Measurements from ENCODE around the gene TSKU.
"Not testable (repeated sequence)": the region's sequence is repeated elsewhere in the genome, so short reads cannot be mapped to it uniquely, and the experiment has no call there.

Gene TSKU

DNA sequence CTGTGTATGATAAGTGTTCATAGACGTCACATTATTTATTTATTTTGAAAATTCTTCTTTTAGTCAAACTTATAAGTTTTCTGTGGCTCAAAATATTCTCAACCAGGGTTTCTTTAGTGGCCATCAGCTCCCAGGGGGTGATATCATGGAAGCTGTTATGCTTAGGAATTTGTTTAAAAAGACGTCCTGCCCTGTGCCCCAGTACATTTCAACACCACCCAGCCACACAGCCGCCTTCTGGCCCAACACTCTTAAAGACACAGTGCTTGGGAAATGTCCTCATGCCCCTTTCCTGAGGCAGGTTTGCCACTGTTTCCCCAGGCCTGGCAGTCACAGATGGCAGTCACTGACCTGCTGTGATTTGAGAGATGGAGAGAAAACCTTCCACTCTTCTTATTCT, 19.9 kb downstream of the TSKU start:
- DNase-seq: no peak

DNA sequence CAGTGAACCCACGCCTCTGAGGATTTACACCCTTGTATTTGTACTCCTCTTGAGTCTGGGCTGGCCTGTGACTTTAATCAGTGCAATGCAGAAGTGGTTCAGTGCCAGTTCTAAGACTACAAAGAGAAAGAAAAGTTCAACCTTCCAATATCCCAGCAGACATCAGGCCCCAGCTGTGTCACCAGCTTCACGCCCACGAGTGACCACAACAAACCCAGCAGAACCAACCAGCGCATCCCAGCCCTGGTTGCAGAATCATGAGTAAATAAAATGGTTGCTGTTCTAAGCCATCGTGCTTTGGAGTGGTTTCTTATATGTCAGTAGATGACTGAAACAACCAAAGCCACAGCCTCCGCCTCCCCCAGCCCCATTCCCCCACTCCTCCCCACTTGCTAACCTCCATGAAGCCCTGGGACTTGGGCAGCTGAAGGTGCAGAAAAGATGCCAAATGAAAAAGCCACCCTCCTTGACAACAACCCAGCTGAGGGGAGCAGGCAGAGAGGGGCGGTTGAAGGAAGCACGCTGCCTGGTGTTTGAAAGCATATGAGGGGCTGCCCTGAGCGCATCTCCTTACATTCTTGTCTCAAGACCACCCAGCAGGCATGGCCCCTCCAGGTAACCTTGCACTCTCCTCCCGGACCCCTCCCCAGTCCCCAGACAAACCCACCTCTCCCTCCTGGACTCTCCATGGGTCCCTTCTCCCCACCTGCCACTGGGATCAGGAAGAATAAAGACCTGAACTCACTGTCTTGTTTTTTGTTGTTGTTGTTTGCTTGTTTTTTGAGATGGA, 20.9 kb downstream of the TSKU start:
- peak; percentile 9 for DNase-seq

DNA sequence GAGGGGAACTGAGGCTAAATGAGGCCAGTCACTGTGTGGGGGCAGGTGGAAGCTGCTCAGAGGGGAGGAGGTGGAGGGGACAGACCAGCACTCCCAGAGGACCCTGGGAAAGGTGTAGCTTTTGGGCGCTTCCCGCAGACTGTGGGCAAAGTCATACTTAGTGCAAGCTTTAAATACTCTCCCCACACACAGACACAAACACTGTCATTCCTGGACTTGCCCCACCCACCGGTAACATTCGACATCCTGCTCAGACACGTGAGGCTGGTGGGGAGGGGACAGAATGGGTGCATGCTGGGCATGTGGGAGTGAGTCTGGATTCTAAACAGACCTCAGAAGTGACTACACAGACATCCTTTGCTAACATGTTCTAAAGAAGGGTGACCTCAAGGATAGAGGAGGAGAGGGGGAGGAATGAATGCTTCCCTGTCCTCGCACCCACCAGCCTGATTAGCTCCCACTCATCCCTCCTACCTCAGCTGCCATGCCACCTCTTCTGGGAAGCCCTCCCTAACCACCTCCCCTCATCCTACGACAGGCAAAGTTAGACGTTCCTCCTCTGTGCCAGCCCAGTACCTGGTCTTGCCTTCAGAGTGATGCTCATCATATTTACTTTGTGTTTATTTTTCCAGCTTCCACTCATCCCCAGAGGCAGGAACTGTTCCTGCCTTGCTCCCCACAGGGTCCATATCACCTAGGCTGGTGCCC, 22.2 kb downstream of the TSKU start:
- no peak for DNase-seq

DNA sequence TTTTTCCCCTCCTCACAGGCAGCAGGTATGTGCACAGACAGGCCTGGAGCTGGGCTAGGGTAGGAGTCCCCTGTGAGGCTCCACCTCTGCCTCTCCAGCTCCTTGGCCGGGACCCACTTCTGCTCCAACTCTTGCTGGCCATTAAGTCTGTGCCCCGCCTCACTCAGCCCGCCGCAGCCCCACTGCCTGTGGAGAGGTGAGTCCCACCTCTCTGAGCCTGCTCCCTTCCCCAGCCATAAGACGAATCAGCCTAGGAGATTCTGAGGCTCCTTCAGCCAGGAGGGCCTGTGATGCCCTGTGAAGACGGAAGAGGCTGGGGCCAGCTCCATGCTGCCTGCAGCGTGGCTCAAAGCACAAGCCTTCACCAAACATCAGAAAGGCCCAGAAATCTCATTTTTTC, 23.0 kb downstream of the TSKU start:
- DNase-seq: no peak

DNA sequence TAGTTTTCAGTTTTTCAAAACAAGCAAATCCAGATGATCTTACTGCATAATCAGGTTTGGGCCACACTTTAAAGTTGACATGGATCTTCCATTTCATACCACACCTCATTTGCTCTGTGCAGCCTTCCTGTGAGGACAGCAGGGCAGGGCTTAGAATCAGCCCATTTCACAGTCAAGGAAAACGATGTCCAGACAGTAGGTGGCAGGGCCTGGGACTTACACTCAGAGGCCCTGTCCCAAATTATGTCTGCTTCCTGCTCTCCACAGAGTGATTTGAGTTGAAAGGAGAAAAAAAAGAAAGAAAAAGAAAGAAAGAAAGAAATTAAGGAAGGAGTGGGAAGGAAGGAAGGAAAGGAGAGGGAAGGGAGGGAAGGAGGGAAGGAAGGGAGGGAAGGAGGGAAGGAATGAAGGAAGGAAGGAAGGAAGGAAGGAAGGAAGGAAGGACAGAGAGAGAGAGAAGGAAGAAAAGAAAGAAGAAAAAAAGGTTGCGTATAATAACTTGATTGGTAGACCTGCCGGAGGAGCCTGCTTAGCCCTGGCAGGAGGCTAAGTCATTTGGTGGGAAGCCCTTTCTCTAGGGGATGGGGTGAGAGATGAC, 23.6 kb downstream of the TSKU start:
- no peak for DNase-seq

DNA sequence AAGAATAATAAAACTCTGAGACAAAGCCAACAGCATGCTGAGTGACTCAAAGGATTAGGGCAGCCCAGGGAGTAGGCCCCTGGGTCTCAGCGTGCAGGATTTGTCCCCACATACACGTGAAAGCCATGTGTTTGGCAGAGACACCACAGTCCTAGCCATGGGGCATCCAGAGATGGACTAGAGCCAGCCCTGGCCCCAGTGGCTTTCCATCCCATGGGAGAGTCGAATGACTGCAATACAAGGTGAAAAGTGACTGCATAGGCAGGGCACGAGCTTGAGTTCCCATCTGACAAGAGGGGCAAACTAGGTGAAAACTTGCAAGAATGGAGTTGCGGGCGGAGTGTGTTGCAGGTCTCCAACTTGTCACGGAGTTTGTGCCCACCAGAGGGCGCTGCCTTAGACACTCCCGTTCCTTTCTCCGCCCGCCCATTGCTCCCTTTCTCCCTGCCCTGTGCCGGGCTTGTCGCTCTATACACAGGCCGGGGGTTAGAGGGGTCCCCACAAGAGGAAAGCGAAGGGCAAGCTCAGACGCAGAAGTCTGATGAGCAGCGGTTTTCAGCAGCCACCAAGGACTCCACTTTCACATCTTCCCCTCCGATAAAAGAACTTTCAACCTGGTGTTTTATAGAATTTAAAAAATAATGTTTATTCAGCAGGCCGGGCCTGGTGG, 24.2 kb downstream of the TSKU start:
- peak; percentile 50 for DNase-seq

DNA sequence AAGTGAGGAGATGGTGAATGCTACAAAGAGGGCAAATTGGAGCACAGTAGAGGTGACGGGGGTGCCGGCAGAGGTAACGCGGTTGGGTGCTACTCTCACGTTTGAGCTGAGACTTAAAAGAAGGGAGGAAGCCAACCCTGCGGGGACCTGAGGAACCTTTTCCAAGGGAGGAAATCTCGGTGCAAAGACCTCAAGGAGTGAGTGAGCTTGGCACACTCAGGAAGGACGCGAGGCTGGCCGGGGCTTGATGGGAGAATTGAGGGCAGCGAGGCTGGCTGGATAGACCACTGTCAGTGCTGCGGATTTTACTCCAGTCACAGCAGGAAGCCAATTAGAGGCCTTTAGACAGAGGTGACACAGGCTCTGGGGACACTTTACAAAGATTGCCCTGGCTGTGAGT, 25.0 kb downstream of the TSKU start:
- DNase-seq: no peak

DNA sequence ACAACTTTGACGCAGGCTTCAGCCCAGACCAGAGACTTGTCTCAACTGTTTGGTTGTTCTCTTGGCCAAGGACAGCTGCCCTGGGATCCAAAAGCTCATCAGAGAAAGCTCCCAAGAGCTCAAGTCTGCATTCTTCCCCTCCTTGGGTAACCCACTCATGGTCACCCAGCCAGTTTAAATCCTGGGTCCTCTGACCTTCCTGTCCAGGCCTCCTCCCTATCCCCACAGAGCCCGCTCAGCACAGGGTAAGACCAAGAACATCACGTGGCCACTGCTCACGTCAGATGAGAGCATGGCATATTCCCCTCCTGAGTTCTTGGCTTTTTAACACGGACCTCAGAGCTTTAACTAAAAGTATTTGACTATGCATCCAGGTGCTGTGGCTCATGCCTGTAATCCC, 25.8 kb downstream of the TSKU start:
- no peak for DNase-seq

DNA sequence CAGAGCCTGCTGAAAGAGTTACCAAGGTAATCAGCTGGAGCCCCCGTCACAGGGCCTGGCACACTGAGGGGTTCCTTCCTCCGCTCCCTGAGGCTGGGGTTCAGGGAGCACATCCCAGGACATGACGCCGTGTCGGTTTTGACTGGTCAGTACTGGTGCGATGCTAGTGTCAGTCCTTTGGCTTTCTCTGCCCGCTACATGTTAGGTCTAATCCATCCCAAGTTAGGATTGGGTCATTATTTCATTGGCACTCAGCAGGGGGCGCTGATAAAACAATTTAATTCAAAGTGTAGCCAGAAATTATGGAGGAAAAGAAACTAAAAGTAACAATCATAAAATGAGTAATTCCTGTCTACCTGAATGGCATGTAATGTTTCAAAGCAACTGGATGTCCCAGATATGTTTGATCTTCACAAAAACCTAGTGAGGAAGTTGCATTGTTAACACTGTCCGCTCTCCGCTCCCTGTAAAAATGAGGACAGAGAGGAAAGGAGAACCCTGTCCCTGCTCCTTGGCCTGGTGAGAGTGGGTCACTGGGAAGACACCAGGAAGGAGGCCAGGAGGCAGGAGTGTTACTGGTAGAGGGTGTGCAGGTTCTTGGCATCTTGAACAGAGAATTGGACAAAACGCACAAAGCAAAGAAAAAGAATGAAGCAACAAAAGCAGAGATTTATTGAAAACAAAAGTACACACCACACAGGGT, 27.1 kb downstream of the TSKU start:
- DNase-seq: peak; percentile 32

DNA sequence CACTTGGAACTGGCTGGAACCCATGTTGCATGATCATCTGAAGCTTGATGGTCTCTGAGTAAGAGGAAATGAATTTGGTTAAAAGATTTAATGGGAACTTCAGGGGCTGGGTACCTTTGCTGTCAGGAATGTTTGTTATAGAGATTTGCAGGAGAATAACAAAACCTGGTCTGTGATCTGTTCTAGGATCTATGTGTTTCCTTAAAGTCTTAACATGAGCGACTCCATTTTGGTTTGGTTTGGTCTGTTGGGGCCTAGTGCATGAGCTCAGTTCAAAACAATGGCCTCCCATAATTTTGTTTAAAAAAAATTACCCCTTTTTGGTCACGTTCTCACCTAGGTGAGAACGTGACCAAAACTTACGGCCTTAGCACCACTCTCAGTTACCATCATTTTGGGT, 28.1 kb downstream of the TSKU start:
- DNase-seq: no peak

DNA sequence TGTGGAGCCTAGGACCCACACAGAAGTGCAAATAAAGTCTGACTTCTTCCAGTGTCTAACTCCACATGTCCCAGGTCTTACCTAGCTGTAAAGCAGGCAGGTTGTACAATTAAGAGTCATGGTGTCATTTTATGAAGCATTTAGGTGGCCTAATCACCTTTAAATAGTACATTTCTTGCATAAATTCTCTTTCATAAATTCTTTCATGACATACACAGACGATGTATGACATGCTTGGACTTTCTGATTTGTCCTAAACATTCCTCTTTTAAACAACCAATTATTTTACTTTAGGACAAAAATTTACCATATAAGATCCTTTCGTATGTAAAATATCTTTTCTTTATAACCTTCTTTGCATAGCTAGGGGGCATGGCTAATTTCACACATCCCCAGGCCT, 31.3 kb downstream of the TSKU start:
- DNase-seq: no peak

DNA sequence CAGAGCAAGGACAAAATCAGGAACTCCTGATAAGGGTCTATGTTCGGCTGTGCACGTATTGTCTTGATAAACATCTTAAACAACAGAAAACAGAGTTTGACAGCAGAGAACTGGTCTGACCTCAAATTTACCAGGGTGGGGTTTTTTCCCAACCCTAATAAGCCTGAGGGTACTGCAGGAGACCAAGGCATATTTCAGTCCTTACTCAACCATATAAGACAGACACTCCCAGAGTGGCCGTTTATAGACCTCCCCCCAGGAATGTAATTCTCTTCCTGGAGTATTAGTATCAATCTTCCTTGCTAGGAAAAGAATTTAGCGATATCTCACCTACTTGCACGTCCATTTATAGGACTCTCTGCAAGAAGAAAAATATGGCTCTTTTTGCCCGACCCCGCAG, 32.5 kb downstream of the TSKU start:
- DNase-seq: not testable (repeated sequence)

DNA sequence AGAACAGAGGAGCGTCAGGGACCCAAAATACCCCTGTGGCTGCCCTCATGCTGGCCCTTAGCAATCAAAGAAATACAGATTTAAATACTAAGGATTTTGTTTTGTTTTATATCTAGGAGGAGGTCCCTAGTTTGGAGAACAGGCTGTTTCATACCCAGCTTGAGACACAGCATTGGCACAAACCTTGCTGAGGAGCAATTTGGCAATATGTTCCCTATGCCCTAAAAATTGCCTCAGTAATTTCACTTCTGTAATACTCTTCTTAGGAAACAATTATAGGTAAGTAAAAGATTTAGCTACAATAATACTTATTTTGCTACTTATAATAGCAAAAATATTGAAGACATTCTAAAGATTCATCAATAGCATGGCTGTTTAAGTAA, 37.0 kb downstream of the TSKU start:
- no peak for DNase-seq

DNA sequence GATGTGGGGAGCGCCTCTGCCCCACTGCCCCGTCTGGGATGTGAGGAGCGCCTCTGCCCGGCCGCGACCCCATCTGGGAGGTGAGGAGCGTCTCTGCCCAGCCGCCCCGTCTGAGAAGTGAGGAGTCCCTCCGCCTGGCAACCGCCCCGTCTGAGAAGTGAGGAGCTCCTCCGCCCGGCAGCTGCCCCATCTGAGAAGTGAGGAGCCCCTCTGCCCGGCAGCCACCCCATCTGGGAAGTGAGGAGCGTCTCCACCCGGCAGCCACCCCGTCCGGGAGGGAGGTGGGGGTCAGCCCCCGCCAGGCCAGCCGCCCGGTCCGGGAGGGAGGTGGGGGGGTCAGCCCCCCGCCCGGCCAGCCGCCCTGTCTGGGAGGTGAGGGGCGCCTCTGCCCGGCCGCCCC, 38.2 kb downstream of the TSKU start:
- DNase-seq: not testable (repeated sequence)

DNA sequence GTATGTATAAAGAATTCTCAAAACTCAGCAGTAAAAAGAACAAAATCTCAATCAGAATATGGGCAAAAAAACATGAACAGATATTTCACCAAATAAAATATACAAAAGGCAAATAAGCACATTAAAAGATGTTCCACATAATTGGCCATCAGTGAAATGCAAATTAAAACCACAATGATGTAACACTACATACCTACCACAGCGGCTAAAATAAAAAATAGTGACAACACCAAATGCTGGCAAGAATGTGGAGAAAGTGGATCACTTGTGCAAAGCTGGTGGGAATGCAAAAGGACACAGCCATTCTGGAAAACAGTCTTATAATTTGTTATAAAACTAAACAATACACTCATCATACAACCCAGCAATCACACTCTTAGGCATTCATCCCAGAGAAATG, 39.2 kb downstream of the TSKU start:
- no peak for DNase-seq

DNA sequence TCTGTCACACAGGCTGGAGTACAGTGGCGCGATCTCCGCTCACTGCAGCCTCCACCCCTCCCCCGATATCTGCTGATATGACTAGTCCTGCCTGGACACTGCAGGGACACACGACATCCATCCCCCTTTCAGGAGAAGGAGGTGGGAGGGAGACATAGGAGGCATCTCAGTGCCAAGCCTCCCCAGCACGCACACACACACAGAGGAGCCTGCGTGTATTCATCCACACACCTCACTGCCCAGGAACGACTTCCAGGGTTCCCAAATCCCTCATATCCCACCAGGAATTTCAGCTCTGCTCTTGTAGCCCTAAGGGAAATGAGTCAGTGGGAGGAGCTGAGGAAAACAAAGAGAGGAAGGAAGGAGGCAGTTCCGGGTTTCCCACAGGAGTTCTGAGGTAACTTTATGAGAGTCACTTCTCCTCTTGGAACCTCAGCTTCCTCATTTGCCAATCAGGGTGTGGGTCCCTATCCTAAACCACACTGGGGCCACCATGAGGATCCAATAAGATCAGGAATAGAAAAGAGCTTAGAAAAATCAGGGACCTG, 40.4 kb downstream of the TSKU start:
- no peak for DNase-seq

DNA sequence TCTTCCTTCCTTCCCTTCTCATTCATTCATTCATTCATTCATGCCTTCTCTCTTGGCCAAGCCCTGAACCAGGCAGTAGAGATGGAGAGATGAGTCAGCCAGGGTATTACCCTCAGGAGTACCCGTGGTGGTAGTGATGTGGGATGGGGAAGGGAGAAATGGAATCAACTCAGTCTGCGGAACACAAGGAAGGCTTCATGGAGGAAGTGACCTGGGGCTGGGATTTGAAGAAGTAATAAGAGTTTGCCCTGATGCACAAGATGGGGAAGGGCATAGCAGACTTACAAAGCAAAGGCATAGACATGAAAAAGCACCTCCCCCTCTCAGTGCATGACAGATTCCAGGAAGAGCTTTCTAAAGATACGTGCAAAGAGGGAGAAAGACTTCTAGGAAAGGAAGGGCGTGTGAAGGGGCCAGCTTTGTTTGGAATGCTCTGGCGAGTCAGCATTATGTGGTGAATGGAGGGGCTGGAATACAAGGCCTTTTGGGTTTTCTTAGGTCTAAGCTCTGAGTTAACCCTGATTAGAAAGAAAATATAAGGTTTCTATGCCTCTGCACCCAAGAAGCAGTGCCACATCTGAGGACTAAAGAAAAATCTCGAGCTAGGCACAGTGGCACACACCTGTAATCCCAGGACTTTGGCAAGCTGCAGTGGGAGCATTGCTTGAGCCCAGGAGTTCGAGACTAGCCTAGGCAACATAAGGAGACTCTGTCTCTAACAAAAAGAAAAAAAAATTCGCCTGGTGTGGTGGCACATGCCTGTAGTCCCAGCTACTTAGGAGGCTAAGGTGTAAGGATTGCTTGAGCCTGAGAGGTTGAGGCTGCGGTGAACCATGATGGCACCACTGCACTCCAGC, 41.2 kb downstream of the TSKU start:
- DNase-seq: no peak

DNA sequence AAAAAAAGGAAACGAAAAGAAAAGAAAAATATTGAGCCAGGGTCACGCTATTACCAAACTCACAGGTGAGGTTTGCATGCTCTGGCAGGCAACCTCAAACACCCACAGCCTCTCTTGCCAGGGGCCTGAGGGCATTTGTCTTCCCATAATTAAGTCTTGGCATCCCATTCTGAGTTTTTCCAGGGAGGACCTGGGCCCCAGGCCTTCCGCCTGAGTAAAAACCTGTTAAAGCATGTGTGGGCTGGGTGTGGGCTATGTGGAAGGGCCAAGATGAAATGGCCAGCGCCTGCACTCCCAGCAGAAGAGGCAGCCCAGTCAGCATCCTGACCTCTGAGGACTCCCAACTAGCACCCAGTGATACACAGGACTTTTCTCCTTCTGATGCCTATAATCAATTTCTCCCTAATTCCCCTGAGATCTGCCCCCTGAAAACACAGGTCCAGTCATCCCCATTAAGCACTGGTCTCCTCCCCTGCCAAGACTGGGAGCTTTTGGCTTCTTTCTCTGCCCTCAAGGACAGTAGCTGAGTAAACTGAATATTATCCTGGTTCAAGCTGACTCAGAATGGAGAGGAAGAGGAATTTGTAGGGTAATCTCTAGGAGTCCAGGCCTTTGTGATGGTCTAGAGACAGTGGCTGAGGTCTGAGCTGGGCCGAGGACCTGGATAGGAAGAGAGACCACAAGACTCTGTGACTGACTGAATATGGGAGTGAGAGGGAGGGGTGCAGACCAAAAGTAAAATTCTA, 42.0 kb downstream of the TSKU start:
- no peak for DNase-seq

DNA sequence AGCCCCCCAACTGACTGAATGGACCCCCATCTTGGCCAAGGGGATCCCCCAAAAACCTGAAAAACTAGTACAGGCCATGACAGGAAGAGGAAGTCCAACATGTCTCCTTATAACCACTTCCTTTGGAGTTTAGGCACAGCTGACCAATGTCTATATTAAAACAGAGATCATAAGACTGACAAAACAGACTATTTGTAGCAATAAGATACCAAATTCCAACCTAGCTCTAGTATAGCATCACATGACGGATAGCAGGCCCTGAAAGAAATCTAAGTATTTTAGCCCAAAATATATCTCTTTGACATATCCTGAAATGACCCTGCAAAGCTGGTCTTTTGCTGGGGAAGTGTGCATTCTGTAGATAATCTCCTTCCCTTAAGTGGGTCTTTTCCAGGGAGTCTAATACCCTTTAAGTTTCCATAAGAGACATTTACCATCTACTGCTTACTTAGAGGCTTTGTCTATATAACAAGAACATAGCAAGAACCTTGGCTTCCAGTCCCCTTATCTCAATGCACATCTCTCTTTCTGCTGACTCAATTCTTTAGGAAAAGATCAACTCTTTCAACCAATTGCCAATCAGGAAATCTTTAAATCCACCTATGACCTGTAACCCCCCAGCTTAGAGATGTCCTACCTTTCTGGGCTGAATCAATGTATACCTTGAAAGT, 42.7 kb downstream of the TSKU start:
- DNase-seq: no peak

DNA sequence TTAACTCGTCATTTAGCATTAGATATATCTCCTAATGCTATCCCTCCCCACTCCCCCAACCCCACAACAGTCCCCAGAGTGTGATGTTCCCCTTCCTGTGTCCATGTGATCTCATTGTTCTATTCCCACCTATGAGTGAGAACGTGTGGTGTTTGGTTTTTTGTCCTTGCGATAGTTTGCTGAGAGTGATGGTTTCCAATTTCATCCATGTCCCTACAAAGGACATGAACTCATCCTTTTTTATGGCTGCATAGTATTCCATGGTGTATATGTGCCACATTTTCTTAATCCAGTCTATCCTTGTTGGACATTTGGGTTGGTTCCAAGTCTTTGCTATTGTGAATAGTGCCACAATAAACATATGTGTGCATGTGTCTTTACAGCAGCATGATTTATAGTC, 43.4 kb downstream of the TSKU start:
- DNase-seq: not testable (repeated sequence)

Data from CD4-positive, alpha-beta T cell treated with Interleukin-21 for 1 hour (primary cell).